ENCODE measurements around the gene MPPED1.

MPPED1 gene

GRCh38 chr22:43401233-43401632 lies 10.6 kb upstream of the MPPED1 start:
- H4K20me1 ChIP-seq (ENCODE audit: low read depth, low read length), result no peaks in the 10 kb centered on the region
- TF ChIP-seq CTCF (IDR thresholded peaks at IDR 0.05; ENCODE audit: insufficient read depth, low read length, poor library complexity, severe bottlenecking), result no peak
- no peak for TF ChIP-seq EZH2phosphoT487 (conservative IDR thresholded peaks at IDR 0.05; ENCODE audit: low read length)
- H3K36me3 ChIP-seq (ENCODE audit: low read length), result no peaks in the 10 kb centered on the region
- no peak overlapping the region for H2AFZ ChIP-seq (ENCODE audit: low read depth, low read length, severe bottlenecking)
- no peaks in the 10 kb centered on the region for H3F3A ChIP-seq (ENCODE audit: insufficient read depth)
- H3K27ac ChIP-seq (ENCODE audit: low read depth, low read length), result no peak overlapping the region
- no peak overlapping the region for H3K4me2 ChIP-seq (ENCODE audit: low read depth, low read length, poor library complexity, severe bottlenecking)
- no peaks in the 10 kb centered on the region for H3K79me2 ChIP-seq (ENCODE audit: insufficient read depth, low read length)
- no peaks in the 10 kb centered on the region for H3K9me3 ChIP-seq (ENCODE audit: insufficient read depth, low read length)
- no peaks in the 10 kb centered on the region for H3K27me3 ChIP-seq (ENCODE audit: low read length)
- H3K9me2 ChIP-seq (replicated peaks; ENCODE audit: insufficient read depth, low read length), result no peaks in the 10 kb centered on the region
- H3K9ac ChIP-seq (ENCODE audit: low read length), result no peak overlapping the region
- no peak overlapping the region for H3K4me3 ChIP-seq (ENCODE audit: insufficient read depth, low read length, poor library complexity, severe bottlenecking)

GRCh38 chr22:43401661-43402060 lies 10.2 kb upstream of the MPPED1 start:
- Histone ChIP-seq H3K9me2 (replicated peaks; ENCODE audit: insufficient read depth, low read length) (no peaks in the 10 kb centered on the region), H3K4me3 (ENCODE audit: insufficient read depth, low read length, poor library complexity, severe bottlenecking) (no peak overlapping the region), H3K27ac (ENCODE audit: low read depth, low read length) (no peak overlapping the region), H3K9me3 (ENCODE audit: insufficient read depth, low read length) (no peaks in the 10 kb centered on the region), H2AFZ (ENCODE audit: low read depth, low read length, severe bottlenecking) (no peak overlapping the region), H3K36me3 (ENCODE audit: low read length) (no peaks in the 10 kb centered on the region), H3K9ac (ENCODE audit: low read length) (no peak overlapping the region), H3K27me3 (ENCODE audit: low read length) (no peaks in the 10 kb centered on the region), H3K79me2 (ENCODE audit: insufficient read depth, low read length) (no peaks in the 10 kb centered on the region), H3F3A (ENCODE audit: insufficient read depth) (no peaks in the 10 kb centered on the region), H3K4me2 (ENCODE audit: low read depth, low read length, poor library complexity, severe bottlenecking) (no peak overlapping the region), H4K20me1 (ENCODE audit: low read depth, low read length) (no peaks in the 10 kb centered on the region)
- TF ChIP-seq CTCF (IDR thresholded peaks at IDR 0.05; ENCODE audit: insufficient read depth, low read length, poor library complexity, severe bottlenecking), result no peak
- TF ChIP-seq EZH2phosphoT487 (conservative IDR thresholded peaks at IDR 0.05; ENCODE audit: low read length), result no peak

- Histone ChIP-seq H3K4me3 (ENCODE audit: insufficient read depth, low read length, poor library complexity, severe bottlenecking) (no peak overlapping the region), H3K36me3 (ENCODE audit: low read length) (no peaks in the 10 kb centered on the region), H3K27me3 (ENCODE audit: low read length) (no peaks in the 10 kb centered on the region), H3K4me2 (ENCODE audit: low read depth, low read length, poor library complexity, severe bottlenecking) (no peak overlapping the region), H3K79me2 (ENCODE audit: insufficient read depth, low read length) (no peaks in the 10 kb centered on the region), H3K9me2 (replicated peaks; ENCODE audit: insufficient read depth, low read length) (no peaks in the 10 kb centered on the region), H4K20me1 (ENCODE audit: low read depth, low read length) (no peaks in the 10 kb centered on the region), H3K27ac (ENCODE audit: low read depth, low read length) (no peak overlapping the region), H2AFZ (ENCODE audit: low read depth, low read length, severe bottlenecking) (no peak overlapping the region), H3K9me3 (ENCODE audit: insufficient read depth, low read length) (no peaks in the 10 kb centered on the region), H3K9ac (ENCODE audit: low read length) (no peak overlapping the region), H3F3A (ENCODE audit: insufficient read depth) (no peaks in the 10 kb centered on the region)
- TF ChIP-seq EZH2phosphoT487 (conservative IDR thresholded peaks at IDR 0.05; ENCODE audit: low read length) (no peak), CTCF (IDR thresholded peaks at IDR 0.05; ENCODE audit: insufficient read depth, low read length, poor library complexity, severe bottlenecking) (no peak)
Observed at GRCh38 chr22:43402128-43402527, 9.7 kb upstream of the MPPED1 start.

All from SU-DHL-6 (cell line).